HepG2 (cell line): ENCODE measurements around the gene DNASE2. TPM values are rescaled to one million over a fixed set of nuclear protein-coding genes. Genes with fewer than 3 reads are reported as not detected.
A peak's percentile ranks its signal among the peaks of the same experiment; 100 is the strongest.

Experiments
- CCDC6 ChIP-seq: sonication (generic); formaldehyde crosslinking; IDR thresholded peaks from 2 replicates; pipeline ENCODE4 v1.8.1; 2022; ENCODE audit warnings: mild to moderate bottlenecking, missing genetic modification reagents, moderate library complexity
- CREM ChIP-seq, 2 experiments: sonication (generic) in 1 of 2; formaldehyde crosslinking in 1 of 2; IDR thresholded peaks; 2 replicates each; pipeline versions ENCODE4 v1.4.0 to v1.6.1; 2016 to 2020; ENCODE audit warnings: antibody characterized with exemption in 1 of 2, mild to moderate bottlenecking in 1 of 2, missing genetic modification reagents in 1 of 2
- ETV5 ChIP-seq: IDR thresholded peaks from 2 replicates; pipeline ENCODE4 v1.6.1; 2018; ENCODE audit warnings: missing biosample characterization, missing genetic modification reagents, inconsistent platforms, borderline replicate concordance
- HNF4A ChIP-seq: sonication (generic); formaldehyde crosslinking; IDR thresholded peaks from 2 replicates; pipeline ENCODE4 v1.4.0; 2020; ENCODE audit warnings: missing genetic modification reagents
- HOXA3 ChIP-seq: sonication (generic); formaldehyde crosslinking; IDR thresholded peaks from 2 replicates; pipeline ENCODE4 v1.5.0; 2020; ENCODE audit warnings: missing genetic modification reagents
- IRF2 ChIP-seq: IDR thresholded peaks from 2 replicates; pipeline ENCODE4 v1.6.1; 2018; ENCODE audit warnings: missing genetic modification reagents, missing compliant biosample characterization
- NFE2L2 ChIP-seq: fragments of 150-350 bp; IDR thresholded peaks from 2 replicates; pipeline ENCODE4 v1.6.1; 2014; ENCODE audit warnings: low read length
- SALL2 ChIP-seq: sonication (generic); formaldehyde crosslinking; IDR thresholded peaks from 2 replicates; pipeline ENCODE4 v1.8.1; 2023; ENCODE audit warnings: mild to moderate bottlenecking, missing genetic modification reagents, inconsistent platforms
- SSRP1 ChIP-seq: IDR thresholded peaks from 2 replicates; pipeline ENCODE4 v1.6.1; 2016; ENCODE audit warnings: control low read depth
- ZNF124 ChIP-seq: sonication (generic); formaldehyde crosslinking; IDR thresholded peaks from 2 replicates; pipeline ENCODE4 v1.4.0; 2020; ENCODE audit warnings: missing genetic modification reagents
- polyA plus RNA-seq, 8 experiments: library from polyadenylated mRNA; depleted of rRNA in 3 of 8; stranded (reverse) in 7 of 8; unstranded in 1 of 8; fragments of >200 nt; fragmentation: Illumina TruSeq in 4 of 8; extraction: Trizol in 4 of 8; gene quantifications; 2 replicates each; pipeline versions ENCODE4 v1.2.1 to v1.2.3, GENCODE V29; 2011 to 2016; ENCODE audit warnings: low read depth in 4 of 8, missing spikeins in 1 of 8, mixed read lengths in 1 of 8; ENCODE audit not compliant: insufficient read depth in 1 of 8
- total RNA-seq, 5 experiments: library from RNA; depleted of rRNA; stranded (reverse); fragments of >200 nt; fragmentation: Illumina TruSeq; extraction: Trizol; gene quantifications; 2 replicates each; pipeline ENCODE4 v1.2.3, GENCODE V29; 2016; ENCODE audit warnings: low read depth in 1 of 5
- TF ChIP-seq, protein P1 (sequence below), 2 experiments: sonication (generic) in 1 of 2; formaldehyde crosslinking in 1 of 2; IDR thresholded peaks; 2 replicates each; pipeline versions ENCODE4 v1.4.0 to v1.6.1; 2018 to 2020; ENCODE audit warnings: missing genetic modification reagents in 2 of 2, borderline replicate concordance in 1 of 2, low read depth in 1 of 2, mild to moderate bottlenecking in 1 of 2, missing biosample characterization in 1 of 2
- TF ChIP-seq, protein P2 (sequence below): sonication (generic); formaldehyde crosslinking; IDR thresholded peaks from 2 replicates; pipeline ENCODE4 v1.8.1; 2023; ENCODE audit warnings: mild to moderate bottlenecking, missing genetic modification reagents, borderline replicate concordance
- TF ChIP-seq, protein P3 (sequence below): sonication (generic); formaldehyde crosslinking; IDR thresholded peaks from 2 replicates; pipeline ENCODE4 v1.5.1; 2020; ENCODE audit warnings: missing genetic modification reagents, mild to moderate bottlenecking, borderline replicate concordance
- TF ChIP-seq, protein P4 (sequence below): IDR thresholded peaks from 2 replicates; pipeline ENCODE4 v1.6.1; 2012; ENCODE audit warnings: low read length, improper control_type of control experiment
- TF ChIP-seq, protein P5 (sequence below), 2 experiments: sonication (generic) in 1 of 2; formaldehyde crosslinking in 1 of 2; IDR thresholded peaks; 2 replicates each; pipeline versions ENCODE4 v1.4.0 to v1.6.1; 2016 to 2020; ENCODE audit warnings: borderline replicate concordance in 1 of 2, low read depth in 1 of 2, mild to moderate bottlenecking in 1 of 2, missing genetic modification reagents in 1 of 2

The DNASE2 gene
- total and polyA plus RNA-seq, 2 of the 13 experiments (the other 11 are each of a cell fraction or from before 2014, with no cell fraction given): 7.5 to 16.2 TPM

DNA sequence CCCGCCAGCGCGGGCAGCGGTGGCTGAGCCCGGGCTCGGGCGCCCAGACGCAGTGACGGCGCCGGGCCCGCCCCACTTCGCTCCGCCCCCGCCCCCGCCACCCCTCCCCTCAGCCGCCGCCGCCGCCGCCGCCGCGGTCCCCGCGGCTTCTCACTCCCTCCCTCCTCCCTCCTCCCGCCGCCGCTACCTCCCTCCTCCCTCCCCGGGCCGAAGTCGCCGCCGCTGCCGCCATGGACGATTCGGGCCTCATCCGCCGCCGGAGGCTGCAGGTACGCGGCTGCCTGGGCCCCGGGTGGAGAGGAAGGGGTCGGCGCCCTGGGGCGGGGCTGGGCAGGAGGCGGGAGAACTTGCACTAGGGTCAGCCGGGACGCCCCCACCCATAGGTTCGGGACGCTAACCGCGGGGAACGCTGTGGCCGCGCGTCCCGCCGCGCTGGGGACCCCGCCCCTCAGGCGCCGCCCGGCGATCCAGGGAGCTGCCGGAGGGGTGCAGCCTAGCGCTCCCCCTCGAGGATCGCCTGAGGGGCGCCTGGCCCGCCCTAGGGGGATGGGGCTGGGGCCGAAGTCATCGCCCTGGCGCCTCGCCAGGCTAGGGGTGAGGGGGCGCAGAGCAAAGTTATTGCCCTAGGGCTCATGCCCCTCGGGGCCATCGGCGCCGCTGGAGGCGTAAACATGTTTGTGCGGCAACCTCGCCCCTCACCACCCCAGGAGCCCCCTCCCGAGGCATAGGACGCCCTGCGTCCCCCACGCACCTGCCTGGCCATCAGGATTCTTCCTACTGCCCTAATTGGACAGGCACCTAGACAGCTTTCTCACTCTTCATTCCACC, 47.3 kb downstream of the DNASE2 start (continued):
- TF ChIP-seq HOXA3 (no peak), HNF4A (CRISPR knock-in tag) (no peak), IRF2 (no peak), ETV5 (CRISPR knock-in tag) (no peak), SALL2 (no peak), NFE2L2 (no peak), SSRP1 (no peak), ZNF124 (no peak), CREM (IDR thresholded peaks at IDR 0.05) (no peak), CREM (CRISPR knock-in tag; IDR thresholded peaks at IDR 0.05) (no peak), CCDC6 (no peak)
- TF ChIP-seq, protein P1, sequence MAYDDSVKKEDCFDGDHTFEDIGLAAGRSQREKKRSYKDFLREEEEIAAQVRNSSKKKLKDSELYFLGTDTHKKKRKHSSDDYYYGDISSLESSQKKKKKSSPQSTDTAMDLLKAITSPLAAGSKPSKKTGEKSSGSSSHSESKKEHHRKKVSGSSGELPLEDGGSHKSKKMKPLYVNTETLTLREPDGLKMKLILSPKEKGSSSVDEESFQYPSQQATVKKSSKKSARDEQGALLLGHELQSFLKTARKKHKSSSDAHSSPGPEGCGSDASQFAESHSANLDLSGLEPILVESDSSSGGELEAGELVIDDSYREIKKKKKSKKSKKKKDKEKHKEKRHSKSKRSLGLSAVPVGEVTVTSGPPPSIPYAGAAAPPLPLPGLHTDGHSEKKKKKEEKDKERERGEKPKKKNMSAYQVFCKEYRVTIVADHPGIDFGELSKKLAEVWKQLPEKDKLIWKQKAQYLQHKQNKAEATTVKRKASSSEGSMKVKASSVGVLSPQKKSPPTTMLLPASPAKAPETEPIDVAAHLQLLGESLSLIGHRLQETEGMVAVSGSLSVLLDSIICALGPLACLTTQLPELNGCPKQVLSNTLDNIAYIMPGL (CRISPR knock-in tag; IDR thresholded peaks at IDR 0.05; ENCODE audit: borderline replicate concordance in 1 of 2, low read depth in 1 of 2): 0 out of 4 replicates have a peak, but pooled peaks of 1 of the 2 experiments have one; percentile 26
- TF ChIP-seq, protein P2, sequence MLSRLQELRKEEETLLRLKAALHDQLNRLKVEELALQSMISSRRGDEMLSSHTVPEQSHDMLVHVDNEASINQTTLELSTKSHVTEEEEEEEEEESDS (CRISPR knock-in tag): no peak
- TF ChIP-seq, protein P3, sequence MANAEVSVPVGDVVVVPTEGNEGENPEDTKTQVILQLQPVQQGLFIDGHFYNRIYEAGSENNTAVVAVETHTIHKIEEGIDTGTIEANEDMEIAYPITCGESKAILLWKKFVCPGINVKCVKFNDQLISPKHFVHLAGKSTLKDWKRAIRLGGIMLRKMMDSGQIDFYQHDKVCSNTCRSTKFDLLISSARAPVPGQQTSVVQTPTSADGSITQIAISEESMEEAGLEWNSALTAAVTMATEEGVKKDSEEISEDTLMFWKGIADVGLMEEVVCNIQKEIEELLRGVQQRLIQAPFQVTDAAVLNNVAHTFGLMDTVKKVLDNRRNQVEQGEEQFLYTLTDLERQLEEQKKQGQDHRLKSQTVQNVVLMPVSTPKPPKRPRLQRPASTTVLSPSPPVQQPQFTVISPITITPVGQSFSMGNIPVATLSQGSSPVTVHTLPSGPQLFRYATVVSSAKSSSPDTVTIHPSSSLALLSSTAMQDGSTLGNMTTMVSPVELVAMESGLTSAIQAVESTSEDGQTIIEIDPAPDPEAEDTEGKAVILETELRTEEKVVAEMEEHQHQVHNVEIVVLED (CRISPR knock-in tag): 0 out of 2 replicates have a peak, but pooled peaks have one; percentile 12
- TF ChIP-seq, protein P4, sequence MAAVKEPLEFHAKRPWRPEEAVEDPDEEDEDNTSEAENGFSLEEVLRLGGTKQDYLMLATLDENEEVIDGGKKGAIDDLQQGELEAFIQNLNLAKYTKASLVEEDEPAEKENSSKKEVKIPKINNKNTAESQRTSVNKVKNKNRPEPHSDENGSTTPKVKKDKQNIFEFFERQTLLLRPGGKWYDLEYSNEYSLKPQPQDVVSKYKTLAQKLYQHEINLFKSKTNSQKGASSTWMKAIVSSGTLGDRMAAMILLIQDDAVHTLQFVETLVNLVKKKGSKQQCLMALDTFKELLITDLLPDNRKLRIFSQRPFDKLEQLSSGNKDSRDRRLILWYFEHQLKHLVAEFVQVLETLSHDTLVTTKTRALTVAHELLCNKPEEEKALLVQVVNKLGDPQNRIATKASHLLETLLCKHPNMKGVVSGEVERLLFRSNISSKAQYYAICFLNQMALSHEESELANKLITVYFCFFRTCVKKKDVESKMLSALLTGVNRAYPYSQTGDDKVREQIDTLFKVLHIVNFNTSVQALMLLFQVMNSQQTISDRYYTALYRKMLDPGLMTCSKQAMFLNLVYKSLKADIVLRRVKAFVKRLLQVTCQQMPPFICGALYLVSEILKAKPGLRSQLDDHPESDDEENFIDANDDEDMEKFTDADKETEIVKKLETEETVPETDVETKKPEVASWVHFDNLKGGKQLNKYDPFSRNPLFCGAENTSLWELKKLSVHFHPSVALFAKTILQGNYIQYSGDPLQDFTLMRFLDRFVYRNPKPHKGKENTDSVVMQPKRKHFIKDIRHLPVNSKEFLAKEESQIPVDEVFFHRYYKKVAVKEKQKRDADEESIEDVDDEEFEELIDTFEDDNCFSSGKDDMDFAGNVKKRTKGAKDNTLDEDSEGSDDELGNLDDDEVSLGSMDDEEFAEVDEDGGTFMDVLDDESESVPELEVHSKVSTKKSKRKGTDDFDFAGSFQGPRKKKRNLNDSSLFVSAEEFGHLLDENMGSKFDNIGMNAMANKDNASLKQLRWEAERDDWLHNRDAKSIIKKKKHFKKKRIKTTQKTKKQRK: no peak
- TF ChIP-seq, protein P5, sequence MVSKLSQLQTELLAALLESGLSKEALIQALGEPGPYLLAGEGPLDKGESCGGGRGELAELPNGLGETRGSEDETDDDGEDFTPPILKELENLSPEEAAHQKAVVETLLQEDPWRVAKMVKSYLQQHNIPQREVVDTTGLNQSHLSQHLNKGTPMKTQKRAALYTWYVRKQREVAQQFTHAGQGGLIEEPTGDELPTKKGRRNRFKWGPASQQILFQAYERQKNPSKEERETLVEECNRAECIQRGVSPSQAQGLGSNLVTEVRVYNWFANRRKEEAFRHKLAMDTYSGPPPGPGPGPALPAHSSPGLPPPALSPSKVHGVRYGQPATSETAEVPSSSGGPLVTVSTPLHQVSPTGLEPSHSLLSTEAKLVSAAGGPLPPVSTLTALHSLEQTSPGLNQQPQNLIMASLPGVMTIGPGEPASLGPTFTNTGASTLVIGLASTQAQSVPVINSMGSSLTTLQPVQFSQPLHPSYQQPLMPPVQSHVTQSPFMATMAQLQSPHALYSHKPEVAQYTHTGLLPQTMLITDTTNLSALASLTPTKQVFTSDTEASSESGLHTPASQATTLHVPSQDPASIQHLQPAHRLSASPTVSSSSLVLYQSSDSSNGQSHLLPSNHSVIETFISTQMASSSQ (IDR thresholded peaks at IDR 0.05; ENCODE audit: low read depth): no peak
- TF ChIP-seq, protein P5 (CRISPR knock-in tag; IDR thresholded peaks at IDR 0.05; ENCODE audit: borderline replicate concordance): no peak
